Esophagus mucosa (tissue), 1 donor: ENCODE data around the gene CCNK. TPM values are rescaled to one million over a fixed set of nuclear protein-coding genes. Genes with fewer than 3 reads are reported as not detected.
A peak's percentile ranks its signal among the peaks of the same experiment; 100 is the strongest.

Experiments
- ATAC-seq: fragments of 200-7000 bp; cut with Tn5 transposase; one replicate; pipeline ENCODE4 v1.9.1; 2020
- total RNA-seq: library from RNA; stranded (reverse); gene quantifications from one replicate; pipeline ENCODE4 v1.2.4, GENCODE V29; 2023
- donor health status: DM: yes; HTN: yes; CAD: no.

CCNK gene
- total RNA-seq, 1 donor from 2014 or later: 37.1 TPM

- no peak for ATAC-seq
Observed at GRCh38 chr14:99538275-99538674, 57.1 kb downstream of the CCNK start.

- no peak for ATAC-seq
Observed at GRCh38 chr14:99538733-99539132, 57.5 kb downstream of the CCNK start.

- no peak for ATAC-seq
Observed at GRCh38 chr14:99539491-99539890, 58.3 kb downstream of the CCNK start.

DNA sequence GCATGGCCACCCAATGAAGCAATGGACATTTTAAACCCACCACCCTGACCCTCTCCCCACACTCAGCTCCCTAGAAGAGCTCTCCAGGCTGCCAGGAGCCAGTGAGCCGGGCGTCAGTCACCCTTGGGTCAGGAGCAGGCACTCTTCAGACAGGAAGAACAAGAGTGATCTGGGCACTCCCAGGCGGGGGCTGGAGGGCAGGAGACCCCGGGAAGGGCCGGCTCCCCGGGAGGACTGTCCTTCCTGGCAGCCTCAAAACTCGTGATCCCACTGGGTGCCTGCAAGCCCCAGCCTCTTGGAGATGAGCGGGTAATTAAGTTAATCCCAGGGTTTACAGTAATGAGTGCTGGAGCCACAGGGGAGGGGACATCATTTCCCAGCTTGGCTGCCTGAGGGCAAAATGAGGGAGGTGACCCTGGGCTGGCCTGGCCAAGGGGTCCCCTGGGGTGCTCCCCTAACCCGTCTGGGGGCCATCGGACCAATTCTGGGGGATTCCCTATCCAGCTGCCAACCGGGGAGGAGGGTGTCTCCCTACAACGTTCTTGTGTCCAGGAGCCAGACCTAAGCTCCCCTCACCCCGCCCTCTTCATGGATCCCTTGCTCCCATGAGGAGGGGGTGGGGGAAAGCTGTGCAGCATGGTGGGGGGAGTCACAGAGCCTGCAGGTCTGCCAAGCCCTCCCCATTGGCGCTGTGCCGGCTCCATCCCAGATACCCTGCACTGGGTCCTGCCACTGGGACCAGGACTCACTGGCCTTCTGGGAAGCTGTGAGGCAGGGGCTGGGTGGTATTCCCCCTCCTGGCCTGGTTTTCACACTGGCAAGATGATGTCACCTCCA lies 59.2 kb downstream of the CCNK start:
- ATAC-seq: no peak

GRCh38 chr14:99541211-99541610 lies 60.0 kb downstream of the CCNK start:
- ATAC-seq: no peak

DNA sequence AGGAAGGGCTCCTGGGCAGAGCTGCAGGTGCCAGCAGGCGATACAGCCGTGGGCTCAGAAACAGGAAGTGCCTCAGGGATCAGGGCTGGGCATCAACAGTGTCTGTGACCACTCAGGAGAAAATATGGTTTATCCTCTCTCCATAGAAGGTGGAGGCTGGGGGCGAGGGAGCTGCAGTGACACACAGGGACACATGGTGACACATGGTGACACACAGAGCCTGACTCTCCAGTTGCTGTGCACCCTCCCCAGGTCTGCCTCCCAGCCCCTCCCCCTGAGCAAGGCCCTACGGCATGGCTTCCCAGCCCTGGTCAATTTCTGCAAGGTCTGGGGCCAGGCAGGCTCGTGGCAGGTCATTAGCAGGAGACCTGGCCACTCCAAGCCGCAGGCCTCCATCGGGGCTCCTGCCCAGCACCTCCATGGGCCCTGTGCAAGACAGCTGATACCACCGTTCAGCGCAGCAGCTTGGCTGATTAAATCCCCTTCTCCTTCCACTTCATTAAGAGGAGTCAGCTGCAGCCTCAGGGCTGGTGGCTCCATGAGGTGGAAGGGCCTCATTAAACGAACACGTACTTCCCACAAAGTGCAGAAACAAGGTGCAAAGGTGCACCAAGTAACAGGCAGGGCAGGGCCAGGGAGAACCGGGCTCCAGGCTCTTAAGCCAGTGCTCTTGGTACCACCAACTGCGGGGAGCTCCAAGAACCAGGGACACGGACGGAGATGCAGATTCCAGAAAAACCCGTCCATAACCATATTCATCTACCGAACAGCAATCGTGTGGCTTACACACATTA lies 60.7 kb downstream of the CCNK start:
- ATAC-seq: peak; percentile 70

DNA sequence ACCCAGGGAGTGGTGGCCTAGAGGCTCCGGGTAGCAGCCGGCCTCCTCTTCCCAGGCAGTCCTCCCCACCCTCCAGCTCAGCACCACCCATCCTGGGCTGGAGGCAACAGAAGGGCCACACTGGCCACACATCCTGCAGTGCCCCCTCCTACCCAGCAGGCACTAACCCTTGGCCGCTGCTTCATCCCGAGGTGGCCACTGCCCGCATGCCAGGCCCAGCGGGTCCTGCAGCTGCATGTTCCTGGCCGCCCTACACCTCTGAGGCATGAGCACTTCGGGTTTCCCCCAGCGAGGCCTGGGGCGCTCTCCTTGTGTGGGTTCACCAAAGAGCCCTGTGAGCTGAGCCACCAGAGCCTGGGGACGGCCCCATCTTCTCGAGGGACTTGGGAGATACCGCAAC lies 61.4 kb downstream of the CCNK start:
- ATAC-seq: no peak

DNA sequence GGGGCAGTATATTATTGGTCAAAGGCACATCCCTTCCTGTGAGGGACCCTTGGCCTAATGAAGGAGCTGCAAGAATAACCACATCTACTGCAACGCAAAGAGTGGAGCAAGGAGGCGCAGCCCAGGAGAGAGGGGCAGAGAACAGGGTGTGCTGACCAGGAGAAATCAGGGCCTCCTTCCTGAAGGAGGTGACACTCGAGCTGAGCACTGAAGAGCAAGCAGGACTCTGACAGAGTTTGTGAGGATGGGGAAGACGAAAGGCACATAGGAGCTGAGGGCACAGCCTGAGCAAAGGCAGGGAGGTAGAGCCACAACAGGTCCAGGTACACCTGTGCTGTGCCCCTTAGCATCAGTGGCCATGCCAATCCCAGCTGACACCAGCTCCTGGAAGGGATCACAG lies 62.2 kb downstream of the CCNK start:
- no peak for ATAC-seq

DNA sequence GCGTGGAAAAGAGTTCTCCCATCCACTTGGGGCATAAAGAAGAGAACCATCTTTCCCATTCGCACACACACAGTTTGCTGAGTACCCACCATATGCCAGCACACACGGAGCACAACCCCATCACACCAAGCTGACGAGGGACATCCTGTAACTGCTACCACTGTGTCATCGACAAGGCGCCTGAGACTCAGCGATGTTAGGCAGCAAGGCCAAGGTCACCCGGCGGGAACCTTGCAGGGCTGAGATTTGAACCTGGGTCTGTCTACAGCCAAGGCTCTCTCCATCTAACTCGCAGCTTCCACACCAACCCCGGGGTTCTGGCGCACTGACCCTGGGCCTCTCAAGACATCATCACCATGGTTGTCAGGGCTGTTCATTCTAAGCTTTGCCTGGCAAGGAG lies 62.8 kb downstream of the CCNK start:
- no peak for ATAC-seq

GRCh38 chr14:99544991-99545390 lies 63.8 kb downstream of the CCNK start:
- ATAC-seq: no peak

DNA sequence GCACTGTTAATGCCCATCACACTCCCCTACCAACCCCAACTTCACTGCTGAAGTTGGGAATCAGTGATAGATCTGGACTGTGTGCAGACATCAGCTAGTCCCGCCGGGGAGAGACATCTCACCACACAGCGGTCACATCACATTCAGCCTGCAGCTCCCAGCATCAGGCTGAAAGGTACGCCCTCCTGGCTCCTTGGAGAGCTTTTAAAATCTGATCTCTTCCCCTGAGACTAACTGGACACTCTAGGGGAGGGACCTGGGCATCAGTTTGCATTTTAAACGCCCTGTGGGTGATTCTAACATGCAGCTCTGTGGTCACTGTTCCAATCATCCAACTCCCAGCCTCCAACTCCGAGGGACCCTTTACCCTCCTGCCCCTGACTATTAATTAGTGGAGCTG lies 64.4 kb downstream of the CCNK start:
- no peak for ATAC-seq

- no peak for ATAC-seq
Observed at GRCh38 chr14:99546234-99546879, 65.1 kb downstream of the CCNK start.

DNA sequence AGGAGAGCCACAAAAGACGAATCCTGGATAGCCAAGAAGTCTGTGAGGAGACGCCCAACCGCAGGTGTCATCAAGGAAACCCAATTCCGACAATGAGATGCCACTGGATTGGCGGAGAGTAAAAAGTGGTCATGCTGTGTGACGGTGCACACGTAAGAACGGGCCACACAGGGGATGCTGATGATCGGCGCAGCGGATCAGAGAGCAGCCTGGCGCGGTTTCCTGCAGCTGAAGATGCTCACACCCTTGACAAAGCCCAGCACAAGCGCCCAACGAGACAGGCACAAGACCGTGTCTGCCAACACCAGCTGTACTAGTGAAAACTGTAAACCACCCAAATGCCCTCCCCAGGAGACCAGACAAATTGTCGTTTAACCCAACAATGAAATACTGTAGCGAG lies 67.0 kb downstream of the CCNK start:
- no peak for ATAC-seq

- no peak for ATAC-seq
Observed at GRCh38 chr14:99548871-99549515, 67.8 kb downstream of the CCNK start.

DNA sequence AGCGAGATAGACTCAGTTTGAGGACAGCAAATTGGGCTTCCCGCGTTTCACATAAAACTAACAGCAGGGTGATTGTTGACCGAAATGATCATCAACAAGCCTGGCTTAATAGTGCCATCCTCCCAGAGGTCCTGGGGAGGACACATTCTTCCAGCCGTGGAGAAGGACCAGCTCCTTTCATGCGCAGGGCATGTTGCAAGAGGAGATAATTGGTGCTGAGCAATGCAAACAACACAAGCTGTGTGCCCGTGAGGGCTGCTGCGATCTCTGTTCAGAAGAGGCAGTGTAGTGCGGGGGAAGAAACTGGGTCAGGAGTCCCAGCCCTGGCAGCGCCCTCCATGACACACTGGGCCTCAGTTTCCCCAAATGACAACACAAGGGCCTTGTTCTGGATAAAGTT lies 68.5 kb downstream of the CCNK start:
- ATAC-seq: no peak

- no peak for ATAC-seq
Observed at GRCh38 chr14:99550387-99550992, 69.3 kb downstream of the CCNK start.

GRCh38 chr14:99551034-99551922 lies 70.1 kb downstream of the CCNK start:
- ATAC-seq: no peak

- no peak for ATAC-seq
Observed at GRCh38 chr14:99552021-99552553, 70.9 kb downstream of the CCNK start.

DNA sequence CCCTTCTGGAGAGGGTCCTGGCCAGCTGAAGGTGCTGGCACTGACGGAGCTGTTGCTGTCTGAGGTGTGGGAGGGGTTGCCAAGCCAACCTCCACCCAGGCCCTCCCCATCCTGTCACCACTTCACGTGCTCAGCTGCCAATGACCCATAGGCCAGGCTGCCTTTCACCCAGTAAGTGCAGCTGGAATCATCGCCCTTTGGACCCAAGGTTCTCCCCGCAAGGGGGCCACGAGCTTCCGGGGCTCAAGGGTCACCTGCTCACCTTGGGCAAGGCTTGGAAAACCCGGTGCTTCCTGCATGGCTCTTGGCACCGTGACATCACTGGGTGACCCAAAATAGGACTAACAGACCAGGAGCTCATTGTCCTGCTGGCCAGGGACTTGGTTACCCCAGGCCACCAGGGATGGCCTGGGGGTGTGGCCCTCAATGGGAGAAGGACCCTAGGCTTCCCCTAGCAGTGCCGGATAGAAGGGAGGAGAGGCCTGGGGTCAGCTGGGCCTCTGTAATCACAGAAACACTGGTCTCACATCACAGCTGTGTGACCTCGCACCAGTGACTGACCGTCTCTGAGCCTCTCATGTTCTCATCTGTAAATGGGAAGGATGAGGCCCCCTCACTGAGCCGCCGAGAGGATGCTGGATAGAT lies 71.5 kb downstream of the CCNK start:
- ATAC-seq: no peak

DNA sequence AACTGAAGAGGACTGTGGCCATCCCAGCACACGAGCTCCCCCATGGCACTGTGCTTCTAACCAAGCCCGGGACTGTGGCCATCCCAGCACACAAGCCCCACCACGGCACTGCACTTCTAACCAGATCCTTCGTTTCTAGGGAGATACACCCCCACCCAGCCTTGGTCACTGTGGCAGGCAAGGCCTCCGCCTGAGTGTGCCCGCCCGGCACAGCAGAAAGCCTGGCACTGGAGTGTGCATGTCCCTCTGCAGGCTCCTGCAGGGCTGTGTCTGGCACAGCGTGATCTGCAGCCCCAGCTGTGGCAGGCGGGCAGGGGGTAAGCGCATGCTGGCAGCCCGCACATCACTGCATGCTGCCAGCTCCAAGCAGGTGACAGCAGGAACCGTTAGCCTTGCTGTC lies 73.0 kb downstream of the CCNK start:
- no peak for ATAC-seq
